ENCODE measurements around the gene SOS1. TPM values are rescaled to one million over a fixed set of nuclear protein-coding genes. Genes with fewer than 3 reads are reported as not detected.
"Not testable (repeated sequence)": the region's sequence is repeated elsewhere in the genome, so short reads cannot be mapped to it uniquely, and the experiment has no call there.

Gene SOS1
- 50.4 TPM for total RNA-seq
- polyA plus RNA-seq = 10 to 100 TPM in 3 of 4 donors, 1 to 10 TPM in 1; 5.5 to 15.2 (median 11.9) TPM

- Histone ChIP-seq H3K36me3 (ENCODE audit: control insufficient read depth, insufficient read depth, low read length) (peaks cover 3% of the 10 kb centered on the region), H3K9me3 (ENCODE audit: control insufficient read depth in 2 of 2, low read length in 2 of 2) (no peaks in the 10 kb centered on the region), H3K27ac (ENCODE audit: insufficient read depth, low read length, poor library complexity, severe bottlenecking) (peak within 1 kb of the TSS; percentile 87), H3K27me3 (ENCODE audit: control insufficient read depth, insufficient read depth, low read length) (no peaks in the 10 kb centered on the region), H3K4me1 (ENCODE audit: control insufficient read depth, insufficient read depth, low read length, poor library complexity, severe bottlenecking) (peaks cover 54% of the 10 kb centered on the region), H3K4me3 (ENCODE audit: low read depth, low read length) (peak within 1 kb of the TSS; percentile 94)
- Mint-ChIP-seq H3K4me1 (peaks cover 44 to 77% (median 61%) of the 10 kb centered on the region in 4 donors), H3K36me3 (peaks cover 10% of the 10 kb centered on the region), H3K4me3 (peak within 1 kb of the TSS; percentile 94 to 99 (median 96)), H3K27me3 (no peaks in the 10 kb centered on the region), H3K9me3 (no peaks in the 10 kb centered on the region), H3K27ac (peak within 1 kb of the TSS; percentile 96 to 98 (median 97))
- DNase-seq (peak; percentile 87 to 94 (median 91)), ATAC-seq (ENCODE audit: low read depth in 2 of 2) (peak; percentile 41 to 47)
Measured at GRCh38 chr2:39120771-39121522, at the start of gene SOS1. TSS of gene SOS1 (minus strand) at chr2:39121051. CDS start at chr2:39120422, 629 bp downstream.

DNA sequence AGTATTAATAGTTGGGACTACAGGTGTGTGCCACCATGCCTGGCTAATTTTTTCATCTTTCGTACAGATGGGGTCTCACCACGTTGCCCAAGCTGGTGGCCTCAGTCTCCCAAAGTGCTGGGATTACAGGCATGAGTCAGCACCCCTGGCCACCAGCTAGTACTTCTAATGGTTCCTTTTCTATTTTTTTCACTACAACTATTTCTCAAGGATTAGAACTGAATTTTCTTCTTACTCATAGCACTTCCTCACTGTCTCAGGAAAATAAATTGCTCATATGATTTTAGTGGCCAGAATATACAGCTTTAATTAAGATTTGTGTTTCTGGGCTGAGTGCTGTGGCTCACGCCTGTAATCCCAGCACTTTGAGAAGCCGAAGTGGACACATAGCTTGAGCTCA, 43.2 kb upstream of the SOS1 start:
- Histone ChIP-seq H3K36me3 (ENCODE audit: control insufficient read depth, insufficient read depth, low read length) (no peaks in the 10 kb centered on the region), H3K27me3 (ENCODE audit: control insufficient read depth, insufficient read depth, low read length) (no peaks in the 10 kb centered on the region), H3K4me1 (ENCODE audit: control insufficient read depth, insufficient read depth, low read length, poor library complexity, severe bottlenecking) (no peaks in the 10 kb centered on the region), H3K4me3 (ENCODE audit: low read depth, low read length) (no peak overlapping the region), H3K27ac (ENCODE audit: insufficient read depth, low read length, poor library complexity, severe bottlenecking) (no peak overlapping the region), H3K9me3 (ENCODE audit: control insufficient read depth in 2 of 2, low read length in 2 of 2) (no peaks in the 10 kb centered on the region)
- Mint-ChIP-seq H3K4me3 (no peak overlapping the region), H3K9me3 (no peaks in the 10 kb centered on the region), H3K36me3 (no peaks in the 10 kb centered on the region), H3K4me1 (peaks cover 0 to 2% (median 0%) of the 10 kb centered on the region in 4 donors), H3K27ac (no peak overlapping the region), H3K27me3 (peaks cover 6% of the 10 kb centered on the region)
- ATAC-seq (ENCODE audit: low read depth in 2 of 2) (no peak), DNase-seq (no peak)

DNA sequence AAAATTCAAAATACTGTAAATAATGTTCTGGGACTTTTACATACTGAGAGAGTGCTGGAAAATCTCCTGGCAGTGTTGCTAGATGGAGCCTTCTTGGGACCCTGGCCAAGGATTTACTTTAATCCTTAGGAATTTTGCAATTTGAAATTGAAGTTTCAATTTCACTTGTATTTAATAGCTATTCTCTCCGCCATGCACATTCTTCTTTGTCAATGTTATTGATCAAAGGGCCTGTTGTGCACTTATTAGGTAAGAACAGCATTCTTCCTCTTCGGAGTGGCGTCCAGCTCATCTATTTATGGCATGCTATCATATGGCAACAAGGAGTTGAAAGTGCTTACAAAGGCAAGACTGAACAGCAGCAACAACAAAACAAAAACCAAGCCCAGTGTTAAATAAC, 40.1 kb upstream of the SOS1 start:
- Histone ChIP-seq H3K36me3 (ENCODE audit: control insufficient read depth, insufficient read depth, low read length) (no peaks in the 10 kb centered on the region), H3K4me3 (ENCODE audit: low read depth, low read length) (no peak overlapping the region), H3K27me3 (ENCODE audit: control insufficient read depth, insufficient read depth, low read length) (no peaks in the 10 kb centered on the region), H3K9me3 (ENCODE audit: control insufficient read depth in 2 of 2, low read length in 2 of 2) (no peaks in the 10 kb centered on the region), H3K4me1 (ENCODE audit: control insufficient read depth, insufficient read depth, low read length, poor library complexity, severe bottlenecking) (no peaks in the 10 kb centered on the region), H3K27ac (ENCODE audit: insufficient read depth, low read length, poor library complexity, severe bottlenecking) (no peak overlapping the region)
- ATAC-seq (ENCODE audit: low read depth in 2 of 2) (no peak), DNase-seq (no peak)
- no peaks in the 10 kb centered on the region for H3K4me1 Mint-ChIP-seq
- no peaks in the 10 kb centered on the region for H3K9me3 Mint-ChIP-seq
- H3K27me3 Mint-ChIP-seq = peaks cover 6% of the 10 kb centered on the region
- no peak overlapping the region for H3K4me3 Mint-ChIP-seq
- H3K36me3 Mint-ChIP-seq = no peaks in the 10 kb centered on the region
- H3K27ac Mint-ChIP-seq = no peak overlapping the region

GRCh38 chr2:39159283-39159682, 38.4 kb upstream of the SOS1 start:
- no peaks in the 10 kb centered on the region for H3K4me1 ChIP-seq (ENCODE audit: control insufficient read depth, insufficient read depth, low read length, poor library complexity, severe bottlenecking)
- H3K4me3 Mint-ChIP-seq = no peak overlapping the region
- no peaks in the 10 kb centered on the region for H3K9me3 Mint-ChIP-seq
- no peak overlapping the region for H3K27ac ChIP-seq (ENCODE audit: insufficient read depth, low read length, poor library complexity, severe bottlenecking)
- H3K9me3 ChIP-seq (ENCODE audit: control insufficient read depth in 2 of 2, low read length in 2 of 2) = no peaks in the 10 kb centered on the region
- peaks cover 6% of the 10 kb centered on the region for H3K27me3 Mint-ChIP-seq
- no peaks in the 10 kb centered on the region for H3K4me1 Mint-ChIP-seq
- no peaks in the 10 kb centered on the region for H3K36me3 ChIP-seq (ENCODE audit: control insufficient read depth, insufficient read depth, low read length)
- ATAC-seq (ENCODE audit: low read depth in 2 of 2) = no peak
- H3K36me3 Mint-ChIP-seq = no peaks in the 10 kb centered on the region
- H3K27ac Mint-ChIP-seq = peak overlapping the region in 1 of 3 donors; percentile 63
- no peaks in the 10 kb centered on the region for H3K27me3 ChIP-seq (ENCODE audit: control insufficient read depth, insufficient read depth, low read length)
- no peak overlapping the region for H3K4me3 ChIP-seq (ENCODE audit: low read depth, low read length)
- DNase-seq = no peak

- H3K36me3 Mint-ChIP-seq = no peaks in the 10 kb centered on the region
Measured at GRCh38 chr2:39158351-39158750, 37.5 kb upstream of the SOS1 start.

DNA sequence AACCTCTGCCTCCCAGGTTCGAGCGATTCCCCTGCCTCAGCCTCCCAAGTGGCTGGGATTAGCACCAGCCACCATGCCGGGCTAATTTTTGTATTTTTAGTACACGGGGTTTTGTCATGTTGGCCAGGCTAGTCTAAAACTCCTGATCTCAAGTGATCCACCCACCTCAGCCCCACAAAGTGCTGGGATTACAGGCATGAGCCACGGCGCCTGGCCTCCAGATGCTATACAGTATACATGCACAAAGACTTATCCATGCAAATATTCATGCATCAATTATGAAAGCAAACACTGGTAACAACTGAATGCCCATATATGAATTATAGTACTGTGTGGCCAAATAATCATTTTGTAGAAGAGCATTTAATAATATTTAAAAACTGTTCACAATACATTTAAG, 36.0 kb upstream of the SOS1 start:
- H3K4me3 Mint-ChIP-seq = no peak overlapping the region
- ATAC-seq (ENCODE audit: low read depth in 2 of 2) (no peak), DNase-seq (no peak)
- H3K4me1 Mint-ChIP-seq = no peaks in the 10 kb centered on the region
- H3K4me1 ChIP-seq (ENCODE audit: control insufficient read depth, insufficient read depth, low read length, poor library complexity, severe bottlenecking) = no peaks in the 10 kb centered on the region
- H3K27ac ChIP-seq (ENCODE audit: insufficient read depth, low read length, poor library complexity, severe bottlenecking) = no peak overlapping the region
- no peaks in the 10 kb centered on the region for H3K27me3 ChIP-seq (ENCODE audit: control insufficient read depth, insufficient read depth, low read length)
- H3K36me3 Mint-ChIP-seq = no peaks in the 10 kb centered on the region
- H3K27me3 Mint-ChIP-seq = no peaks in the 10 kb centered on the region
- H3K9me3 Mint-ChIP-seq = no peaks in the 10 kb centered on the region
- no peak overlapping the region for H3K4me3 ChIP-seq (ENCODE audit: low read depth, low read length)
- no peaks in the 10 kb centered on the region for H3K36me3 ChIP-seq (ENCODE audit: control insufficient read depth, insufficient read depth, low read length)
- no peaks in the 10 kb centered on the region for H3K9me3 ChIP-seq (ENCODE audit: control insufficient read depth in 2 of 2, low read length in 2 of 2)
- H3K27ac Mint-ChIP-seq = no peak overlapping the region

More at GRCh38 chr2:39158351-39158750, 37.5 kb upstream of the SOS1 start:
- Histone ChIP-seq H3K9me3 (ENCODE audit: control insufficient read depth in 2 of 2, low read length in 2 of 2) (no peaks in the 10 kb centered on the region), H3K27me3 (ENCODE audit: control insufficient read depth, insufficient read depth, low read length) (no peaks in the 10 kb centered on the region), H3K27ac (ENCODE audit: insufficient read depth, low read length, poor library complexity, severe bottlenecking) (no peak overlapping the region), H3K4me3 (ENCODE audit: low read depth, low read length) (no peak overlapping the region), H3K36me3 (ENCODE audit: control insufficient read depth, insufficient read depth, low read length) (no peaks in the 10 kb centered on the region), H3K4me1 (ENCODE audit: control insufficient read depth, insufficient read depth, low read length, poor library complexity, severe bottlenecking) (no peaks in the 10 kb centered on the region)
- Mint-ChIP-seq H3K27me3 (peaks cover 5% of the 10 kb centered on the region), H3K27ac (no peak overlapping the region), H3K4me3 (no peak overlapping the region), H3K9me3 (no peaks in the 10 kb centered on the region), H3K4me1 (no peaks in the 10 kb centered on the region)
- ATAC-seq (ENCODE audit: low read depth in 2 of 2) (no peak), DNase-seq (no peak)

- ATAC-seq (ENCODE audit: low read depth in 2 of 2) (no peak), DNase-seq (no peak)
- no peak overlapping the region for H3K27ac Mint-ChIP-seq
- no peaks in the 10 kb centered on the region for H3K4me1 Mint-ChIP-seq
- H3K4me3 Mint-ChIP-seq = no peak overlapping the region
- Histone ChIP-seq H3K27ac (ENCODE audit: insufficient read depth, low read length, poor library complexity, severe bottlenecking) (no peak overlapping the region), H3K4me3 (ENCODE audit: low read depth, low read length) (no peak overlapping the region), H3K36me3 (ENCODE audit: control insufficient read depth, insufficient read depth, low read length) (no peaks in the 10 kb centered on the region), H3K27me3 (ENCODE audit: control insufficient read depth, insufficient read depth, low read length) (no peaks in the 10 kb centered on the region), H3K9me3 (ENCODE audit: control insufficient read depth in 2 of 2, low read length in 2 of 2) (no peaks in the 10 kb centered on the region), H3K4me1 (ENCODE audit: control insufficient read depth, insufficient read depth, low read length, poor library complexity, severe bottlenecking) (no peaks in the 10 kb centered on the region)
- H3K9me3 Mint-ChIP-seq = no peaks in the 10 kb centered on the region
- H3K36me3 Mint-ChIP-seq = no peaks in the 10 kb centered on the region
- H3K27me3 Mint-ChIP-seq = no peaks in the 10 kb centered on the region
Measured at GRCh38 chr2:39156107-39156506, 35.3 kb upstream of the SOS1 start.

- not testable (repeated sequence) for DNase-seq; H3K4me3 ChIP-seq (ENCODE audit: low read depth, low read length); H3K27ac ChIP-seq (ENCODE audit: insufficient read depth, low read length, poor library complexity, severe bottlenecking); H3K4me1 Mint-ChIP-seq; H3K27me3 Mint-ChIP-seq; ATAC-seq (ENCODE audit: low read depth in 2 of 2); H3K27me3 ChIP-seq (ENCODE audit: control insufficient read depth, insufficient read depth, low read length); H3K27ac Mint-ChIP-seq; H3K4me3 Mint-ChIP-seq; H3K9me3 Mint-ChIP-seq; H3K36me3 ChIP-seq (ENCODE audit: control insufficient read depth, insufficient read depth, low read length); H3K36me3 Mint-ChIP-seq; H3K4me1 ChIP-seq (ENCODE audit: control insufficient read depth, insufficient read depth, low read length, poor library complexity, severe bottlenecking); H3K9me3 ChIP-seq (ENCODE audit: control insufficient read depth in 2 of 2, low read length in 2 of 2)
Measured at GRCh38 chr2:39155573-39155972, 34.7 kb upstream of the SOS1 start.
